H1 (cell line): Measurements from ENCODE around the gene RAB24. TPM values are rescaled to one million over a fixed set of nuclear protein-coding genes. Genes with fewer than 3 reads are reported as not detected.

ENCODE experiments used
- CTCF ChIA-PET: fragments of 300-600 bp; sonication (Branson Sonifier 250); formaldehyde crosslinking; loops from one replicate; lab custom pipeline; 2021; ENCODE audit not compliant: partially characterized antibody; lab: Charles Lee
- POLR2A ChIA-PET: fragments of 300-600 bp; sonication (Branson Sonifier 250); formaldehyde crosslinking; loops from one replicate; lab custom pipeline; 2021; ENCODE audit warnings: inconsistent platforms; ENCODE audit not compliant: partially characterized antibody; lab: Charles Lee
- DNase-seq, 2 experiments: peaks; one replicate each; pipeline versions ENCODE4 v3.0.0 to v3.0.0-alpha.2; 2010 to 2022; ENCODE audit warnings: low spot score in 2 of 2, low read depth in 1 of 2, mixed read lengths in 1 of 2
- FAIRE-seq: peaks from 2 replicates; lab custom pipeline; 2011; peaks lifted over from hg19 to GRCh38; lab: Jason Lieb, UNC
- H2AFZ ChIP-seq: 2 replicates; pipeline ENCODE4 v1.8.1; 2012; ENCODE audit warnings: low read length, inconsistent platforms
- H2AK5ac ChIP-seq: 2 replicates; pipeline ENCODE4 v1.6.1; 2013; ENCODE audit warnings: low read depth, low read length
- H2BK120ac ChIP-seq: replicated peaks from 2 replicates; pipeline ENCODE3; 2013; ENCODE audit warnings: low read depth, low read length, inconsistent platforms
- H2BK12ac ChIP-seq: 2 replicates; pipeline ENCODE4 v1.6.1; 2013; ENCODE audit warnings: low read depth, low read length
- H2BK15ac ChIP-seq: 2 replicates; pipeline ENCODE4 v1.6.1; 2013; ENCODE audit warnings: low read length
- H2BK20ac ChIP-seq: 2 replicates; pipeline ENCODE4 v1.6.1; 2013; ENCODE audit warnings: low read length
- H2BK5ac ChIP-seq: 2 replicates; pipeline ENCODE4 v1.6.1; 2013; ENCODE audit warnings: low read depth, low read length
- H3K14ac ChIP-seq: 2 replicates; pipeline ENCODE4 v1.6.1; 2013; ENCODE audit warnings: inconsistent platforms; ENCODE audit not compliant: insufficient read length
- H3K18ac ChIP-seq: 2 replicates; pipeline ENCODE4 v1.6.1; 2013; ENCODE audit warnings: low read length; ENCODE audit errors: extremely low read depth
- H3K23ac ChIP-seq: 2 replicates; pipeline ENCODE4 v1.6.1; 2013; ENCODE audit warnings: inconsistent platforms; ENCODE audit not compliant: insufficient read length
- H3K23me2 ChIP-seq: 2 replicates; pipeline ENCODE4 v1.6.1; 2013; ENCODE audit warnings: low read depth, low read length
- H3K27ac ChIP-seq: 2 replicates; pipeline ENCODE4 v1.6.1; 2011; ENCODE audit warnings: low read depth, low read length, inconsistent platforms
- H3K27me3 ChIP-seq, 4 experiments: replicated peaks in 1 of 4; 1 replicate in 1 of 4; 2 replicates in 3 of 4; pipeline versions ENCODE4 v1.6.1 to v1.8.1; 2011 to 2013; ENCODE audit warnings: low read length in 3 of 4, mild to moderate bottlenecking in 3 of 4, inconsistent platforms in 2 of 4, mixed read lengths in 2 of 4, moderate library complexity in 1 of 4; ENCODE audit not compliant: control insufficient read depth in 3 of 4, insufficient read depth in 3 of 4; ENCODE audit errors: extremely low read depth in 1 of 4
- H3K36me3 ChIP-seq, 4 experiments: 2 replicates each; pipeline versions ENCODE4 v1.6.1 to v1.8.1; 2011 to 2013; ENCODE audit warnings: mild to moderate bottlenecking in 4 of 4, low read length in 3 of 4, moderate library complexity in 2 of 4, control low read depth in 1 of 4, inconsistent platforms in 1 of 4; ENCODE audit not compliant: insufficient read depth in 4 of 4, control insufficient read depth in 2 of 4
- H3K4ac ChIP-seq: replicated peaks from 2 replicates; pipeline ENCODE3; 2013; ENCODE audit warnings: low read length, low read depth, mixed read lengths, inconsistent platforms; ENCODE audit not compliant: insufficient read length
- H3K4me1 ChIP-seq, 4 experiments: replicated peaks in 1 of 4; 1 replicate in 1 of 4; 2 replicates in 3 of 4; pipeline versions ENCODE4 v1.6.1 to v1.8.1; 2011 to 2013; ENCODE audit warnings: low read length in 3 of 4, inconsistent platforms in 2 of 4, mixed read lengths in 1 of 4; ENCODE audit not compliant: insufficient read depth in 4 of 4, control insufficient read depth in 3 of 4
- H3K4me2 ChIP-seq, 2 experiments: 2 replicates each; pipeline versions ENCODE4 v1.6.1 to v1.8.1; 2011 to 2013; ENCODE audit warnings: low read depth in 2 of 2, low read length in 2 of 2, control low read depth in 1 of 2, inconsistent platforms in 1 of 2, mild to moderate bottlenecking in 1 of 2; ENCODE audit not compliant: insufficient read depth in 1 of 2
- H3K4me3 ChIP-seq, 4 experiments: fragments of 200-600, 300-600 bp in 1 of 4; sonication (generic), shearing (Covaris generic), sonication (Bioruptor Twin) in 1 of 4; 2 replicates each; pipeline versions ENCODE4 v1.5.1 to v1.8.1; 2011 to 2016; ENCODE audit warnings: low read length in 4 of 4, low read depth in 3 of 4, control low read depth in 2 of 4, inconsistent platforms in 2 of 4, mild to moderate bottlenecking in 2 of 4, mixed read lengths in 1 of 4, moderate library complexity in 1 of 4; ENCODE audit not compliant: insufficient read depth in 2 of 4; ENCODE audit errors: extremely low read depth in 1 of 4
- H3K56ac ChIP-seq: replicated peaks from 2 replicates; pipeline ENCODE3; 2013; ENCODE audit warnings: low read depth, mild to moderate bottlenecking, mixed read lengths, low read length, inconsistent platforms; ENCODE audit not compliant: insufficient read length
- H3K79me1 ChIP-seq: 2 replicates; pipeline ENCODE4 v1.6.1; 2013; ENCODE audit warnings: low read depth, low read length, control low read depth
- H3K79me2 ChIP-seq, 2 experiments: 2 replicates each; pipeline versions ENCODE4 v1.6.1 to v1.8.1; 2012 to 2013; ENCODE audit warnings: low read length in 2 of 2, mild to moderate bottlenecking in 2 of 2, inconsistent platforms in 1 of 2; ENCODE audit not compliant: insufficient read depth in 2 of 2, control insufficient read depth in 1 of 2
- H3K9ac ChIP-seq, 4 experiments: replicated peaks in 1 of 4; 1 replicate in 1 of 4; 2 replicates in 3 of 4; pipeline versions ENCODE4 v1.6.1 to v1.8.1; 2011 to 2013; ENCODE audit warnings: low read depth in 3 of 4, low read length in 3 of 4, control low read depth in 2 of 4, mild to moderate bottlenecking in 2 of 4, moderate library complexity in 2 of 4, inconsistent platforms in 1 of 4; ENCODE audit errors: extremely low read depth in 1 of 4
- H3K9me3 ChIP-seq, 2 experiments: 2 replicates each; pipeline versions ENCODE4 v1.6.1 to v1.8.1; 2012 to 2013; ENCODE audit warnings: mild to moderate bottlenecking in 2 of 2, moderate library complexity in 2 of 2, control low read depth in 1 of 2, inconsistent platforms in 1 of 2, low read depth in 1 of 2, low read length in 1 of 2, mixed read lengths in 1 of 2; ENCODE audit not compliant: insufficient read depth in 2 of 2
- H4K20me1 ChIP-seq, 2 experiments: replicated peaks in 1 of 2; 2 replicates each; pipeline versions ENCODE3 to v1.8.1; 2011 to 2013; ENCODE audit warnings: inconsistent platforms in 2 of 2, low read length in 2 of 2, mild to moderate bottlenecking in 1 of 2; ENCODE audit not compliant: insufficient read depth in 2 of 2, control insufficient read depth in 1 of 2
- H4K5ac ChIP-seq: 2 replicates; pipeline ENCODE4 v1.6.1; 2013; ENCODE audit warnings: low read length, low read depth, mixed read lengths, inconsistent platforms; ENCODE audit not compliant: insufficient read length
- H4K8ac ChIP-seq: 2 replicates; pipeline ENCODE4 v1.8.0; 2013; ENCODE audit warnings: mild to moderate bottlenecking, moderate library complexity, low read length, inconsistent platforms; ENCODE audit not compliant: insufficient read depth; ENCODE audit errors: extremely low read depth
- H4K91ac ChIP-seq: replicated peaks from 2 replicates; pipeline ENCODE3; 2013; ENCODE audit warnings: low read length, mixed read lengths, inconsistent platforms; ENCODE audit not compliant: insufficient read length
- HDAC2 ChIP-seq, 2 experiments: fragments of 300-600 bp in 1 of 2; sonication (generic) in 1 of 2; IDR thresholded peaks; 2 replicates each; pipeline ENCODE4 v1.6.1; 2011 to 2012; ENCODE audit warnings: low read depth in 2 of 2, low read length in 2 of 2, mild to moderate bottlenecking in 2 of 2, moderate library complexity in 2 of 2, borderline replicate concordance in 1 of 2, inconsistent platforms in 1 of 2
- POLR2AphosphoS5 ChIP-seq: IDR thresholded peaks from 2 replicates; pipeline ENCODE4 v1.6.1; 2011; ENCODE audit warnings: low read depth, low read length
- RBBP5 ChIP-seq: IDR thresholded peaks from 2 replicates; pipeline ENCODE4 v1.7.1; 2012; ENCODE audit warnings: low read depth, mild to moderate bottlenecking, inconsistent platforms, low read length, moderate library complexity, borderline replicate concordance
- SIRT6 ChIP-seq: IDR thresholded peaks from one replicate; pipeline ENCODE4 v1.7.1; 2012; ENCODE audit warnings: low read length, inconsistent platforms
- SP2 ChIP-seq: IDR thresholded peaks from 2 replicates; pipeline ENCODE4 v1.6.1; 2012; ENCODE audit warnings: mild to moderate bottlenecking, low read length, inconsistent platforms
- WGBS, 2 experiments: shearing (Covaris generic) in 1 of 2; methylation state at CpG; one replicate each; pipeline versions ENCODE4 v1.1.6 to v1.1.7; 2013 to 2015; ENCODE audit warnings: low lambda C conversion rate in 2 of 2, mixed read lengths in 2 of 2, inconsistent platforms in 1 of 2, low coverage in 1 of 2, missing lambda C conversion rate in 1 of 2; ENCODE audit not compliant: insufficient replicate concordance in 2 of 2, insufficient coverage in 1 of 2, insufficient read length in 1 of 2; ENCODE audit errors: extremely low coverage in 1 of 2, missing lambda C conversion rate in 1 of 2; 5-methylcytosine and 5-hydroxymethylcytosine counted together
- polyA plus RNA-seq, 7 experiments: library from polyadenylated mRNA; depleted of rRNA in 3 of 7; stranded (reverse) in 5 of 7; unstranded in 2 of 7; fragments of >200 nt in 5 of 7; fragments of 200-250 nt in 2 of 7; gene quantifications; 1 replicate in 5 of 7; 2 replicates in 1 of 7; 4 replicates in 1 of 7; pipeline versions ENCODE4 v1.2.1 to v1.2.3, GENCODE V29; 2011 to 2013; ENCODE audit warnings: missing spikeins in 2 of 7, mixed read lengths in 2 of 7
- total RNA-seq: library from RNA; stranded (reverse); fragmentation: NEBNext Ultra II Directional; extraction: Animal tissue kit (Norgen Biotek cat#: 25700); gene quantifications from 2 replicates; pipeline ENCODE4 v1.2.1, GENCODE V29; 2021
- TF ChIP-seq, protein P1 (sequence below): IDR thresholded peaks from 2 replicates; pipeline ENCODE4 v1.6.1; 2011; ENCODE audit warnings: low read length, improper control_type of control experiment

RAB24 gene
- total and polyA plus RNA-seq, 2 of the 8 experiments (the other 6 are each of a cell fraction or from before 2014, with no cell fraction given), result 18.8 to 33.8 TPM

DNA sequence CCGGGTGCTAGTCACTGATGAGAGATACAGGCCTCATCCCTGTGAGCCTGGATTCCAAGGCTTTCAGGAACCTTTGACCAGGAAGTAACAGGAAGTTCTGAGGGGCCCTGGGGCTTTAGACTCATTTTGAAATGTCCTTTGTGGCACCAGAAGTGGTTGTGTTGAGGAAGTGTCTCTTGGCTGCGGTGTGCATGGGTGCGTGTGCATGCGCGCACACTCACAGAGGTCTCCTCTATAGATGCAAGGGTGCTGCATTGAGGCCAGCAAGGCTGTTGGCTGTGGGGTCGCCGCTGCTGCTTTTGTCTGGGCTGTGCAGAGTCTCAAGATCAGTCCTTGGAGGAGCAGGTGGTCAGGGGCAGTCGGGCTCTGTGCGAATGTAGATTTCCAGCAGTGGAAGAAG is 7.6 kb downstream of the RAB24 start:
- Histone ChIP-seq H3K27ac (no peak overlapping the region), H3K23me2 (no peaks in the 10 kb centered on the region), H3K9me3 (no peaks in the 10 kb centered on the region), H2AK5ac (no peak overlapping the region), H4K8ac (no peak overlapping the region), H3K79me2 (no peaks in the 10 kb centered on the region; a peak in 1 of 4 replicates), H4K20me1 (peaks cover 10 to 19% of the 10 kb centered on the region in 2 experiments), H3K4ac (no peak overlapping the region), H4K5ac (no peak overlapping the region), H3K4me1 (peaks cover 0 to 5% (median 2%) of the 10 kb centered on the region in 4 experiments; a peak in 5 of 7 replicates), H3K79me1 (peaks cover 5% of the 10 kb centered on the region; the same call in 1 of the 2 replicates), H3K4me2 (no peak overlapping the region), H2BK120ac (no peak overlapping the region)
- POLR2A ChIA-PET, result interaction anchor here (1.1 to 12.1 kb wide), 3 partner anchors 8 to 160 kb away, joined by 4 to 111 read pairs (median 8); partner anchors contain the start of gene NSD1
- DNase-seq, result no peak
- no peak for TF ChIP-seq SP2
- no peak for TF ChIP-seq HDAC2 (IDR thresholded peaks at IDR 0.05; ENCODE audit: borderline replicate concordance in 1 of 2, low read depth in 2 of 2, low read length in 2 of 2)
- no peak for TF ChIP-seq RBBP5
- TF ChIP-seq, protein P1, sequence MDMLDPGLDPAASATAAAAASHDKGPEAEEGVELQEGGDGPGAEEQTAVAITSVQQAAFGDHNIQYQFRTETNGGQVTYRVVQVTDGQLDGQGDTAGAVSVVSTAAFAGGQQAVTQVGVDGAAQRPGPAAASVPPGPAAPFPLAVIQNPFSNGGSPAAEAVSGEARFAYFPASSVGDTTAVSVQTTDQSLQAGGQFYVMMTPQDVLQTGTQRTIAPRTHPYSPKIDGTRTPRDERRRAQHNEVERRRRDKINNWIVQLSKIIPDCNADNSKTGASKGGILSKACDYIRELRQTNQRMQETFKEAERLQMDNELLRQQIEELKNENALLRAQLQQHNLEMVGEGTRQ, result no peak
- no peak for TF ChIP-seq SIRT6
- peak; percentile 33; the same call in 1 of the 2 replicates for TF ChIP-seq POLR2AphosphoS5
- TF ChIP-seq, all 59 proteins: peak for 1
- no peak overlapping the region for H3K14ac ChIP-seq
- no peak overlapping the region for H2BK20ac ChIP-seq
- H3K36me3 ChIP-seq, result peaks cover 39 to 58% (median 48%) of the 10 kb centered on the region in 4 experiments
- no peak for FAIRE-seq
- H3K27me3 ChIP-seq, result no peaks in the 10 kb centered on the region
- H2BK5ac ChIP-seq, result no peak overlapping the region
- no peak overlapping the region for H3K9ac ChIP-seq
- no peak overlapping the region for H3K23ac ChIP-seq
- H3K56ac ChIP-seq, result no peak overlapping the region
- no peak overlapping the region for H2BK15ac ChIP-seq
- no peak overlapping the region for H4K91ac ChIP-seq
- 93% methylated on average over 9 of the region's 9 CpGs; no CpG with 5 or more reads in 1 of the 2 experiments for WGBS, 2 experiments
- H2BK12ac ChIP-seq, result no peak overlapping the region
- no peak overlapping the region for H3K18ac ChIP-seq
- CTCF ChIA-PET, result interaction anchor here (1.2 to 6.5 kb wide), 2 partner anchors 14 to 142 kb away, joined by 3 to 37 read pairs; no protein-coding TSS in a partner anchor
- no peak overlapping the region for H2AFZ ChIP-seq
- H3K4me3 ChIP-seq, result no peak overlapping the region
